Activated naive CD4-positive, alpha-beta T cell (primary cell): ENCODE results near the gene STAT2.
A peak's percentile ranks its signal among the peaks of the same experiment; 100 is the strongest.
"Not testable (repeated sequence)": the region's sequence is repeated elsewhere in the genome, so short reads cannot be mapped to it uniquely, and the experiment has no call there.

Experiments used
- DNase-seq, 4 experiments: peaks; one replicate each; lab custom pipeline; 2025; lab: John Stamatoyannopoulos, UW

Gene STAT2

DNA sequence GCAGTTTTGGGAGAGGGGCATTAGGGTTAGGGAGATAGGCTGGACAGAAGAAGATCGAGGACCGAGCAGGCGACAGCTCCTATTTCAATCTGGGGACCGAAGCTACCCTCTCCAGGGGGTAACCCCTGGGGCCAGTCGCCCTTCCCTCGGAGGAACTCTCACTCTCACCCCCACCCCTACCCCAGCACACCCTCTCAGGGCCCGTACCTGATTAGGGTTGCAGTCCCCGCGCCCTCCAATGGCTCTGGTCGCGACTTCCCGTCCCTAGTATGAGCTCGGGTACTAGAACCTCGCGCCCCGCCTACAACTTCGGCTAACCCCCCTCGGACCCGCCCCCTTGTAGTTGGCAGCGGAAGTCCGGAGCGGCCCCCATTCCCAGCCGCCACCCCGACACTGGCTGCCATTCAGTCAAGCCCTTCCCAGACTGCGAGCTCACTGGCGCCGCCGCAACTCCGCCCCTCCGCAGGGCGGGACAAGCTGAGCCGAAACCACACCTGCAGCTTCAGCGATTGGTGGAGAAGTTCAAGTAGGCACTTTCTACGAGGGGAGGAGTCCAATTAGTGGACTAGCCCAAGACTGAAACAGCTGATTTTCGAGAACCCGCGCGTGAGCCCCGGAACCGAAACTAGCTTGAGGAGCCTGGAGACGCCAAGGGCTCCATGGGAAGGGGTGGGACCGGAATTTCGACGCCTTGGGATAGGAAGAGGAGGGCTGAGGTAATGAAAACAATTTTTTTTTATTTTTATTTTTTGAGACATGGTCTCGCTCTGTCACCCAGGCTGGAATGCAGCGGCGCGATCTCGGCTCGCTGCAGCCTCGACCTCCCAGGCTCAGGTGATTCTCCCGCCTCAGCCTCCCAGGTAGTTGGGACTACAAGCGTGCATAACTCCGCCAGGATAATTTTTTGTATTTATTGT is at the start of gene STAT2:
STAT2 (minus strand) TSS at position 257 of the 917 bp plus-strand sequence. CDS start 3,536 bp downstream, outside the sequence.
- peak; percentile 91 to 98 (median 95) for DNase-seq

DNA sequence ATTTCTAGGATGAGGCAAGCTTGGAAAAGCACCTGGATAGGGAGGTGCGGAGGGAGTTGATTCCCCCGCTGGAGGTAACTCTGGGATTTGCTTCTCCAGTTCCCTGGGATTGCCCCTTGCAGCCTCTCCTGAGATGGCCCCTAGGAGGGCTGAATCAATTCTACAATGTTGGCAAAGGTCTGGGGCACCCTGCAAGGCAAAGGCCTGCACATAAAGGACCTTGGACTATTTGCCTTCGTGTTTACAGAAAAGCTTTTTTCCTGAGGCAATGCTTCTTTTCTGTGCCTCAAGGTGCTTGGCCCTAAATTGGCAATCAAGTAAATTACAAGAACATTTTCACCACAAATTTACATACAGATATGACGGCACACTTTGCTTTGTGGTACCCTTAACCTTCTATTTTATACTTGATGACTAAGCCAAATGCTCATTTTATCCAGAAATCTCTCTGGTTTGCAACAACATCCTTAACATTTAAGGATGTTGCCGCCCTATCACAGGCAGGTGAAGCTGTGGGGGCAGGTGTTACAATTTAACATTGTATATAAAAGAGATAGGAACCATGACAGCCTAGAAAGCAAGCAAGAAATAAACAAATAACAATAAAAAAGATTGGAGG is 49.0 kb upstream of the STAT2 start:
- no peak for DNase-seq

DNA sequence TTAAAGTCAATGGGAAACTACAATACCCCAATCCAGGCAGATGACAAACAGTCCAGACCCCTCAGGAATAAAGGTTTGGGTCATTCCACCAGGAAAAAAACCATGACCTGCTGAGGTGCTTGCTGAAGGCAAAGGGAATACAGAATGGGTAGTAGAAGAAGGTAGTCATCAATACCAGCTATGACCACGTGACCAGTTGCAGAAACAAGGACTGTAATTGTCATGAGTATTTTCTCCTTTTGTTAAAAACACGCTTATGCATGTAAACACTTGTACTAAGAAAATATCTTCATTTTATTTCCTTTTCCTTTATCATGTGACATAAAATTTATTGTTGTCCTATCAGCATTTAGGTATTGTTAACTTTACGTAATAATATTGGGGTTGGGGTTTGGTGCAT is 44.3 kb upstream of the STAT2 start:
- DNase-seq = not testable (repeated sequence)

DNA sequence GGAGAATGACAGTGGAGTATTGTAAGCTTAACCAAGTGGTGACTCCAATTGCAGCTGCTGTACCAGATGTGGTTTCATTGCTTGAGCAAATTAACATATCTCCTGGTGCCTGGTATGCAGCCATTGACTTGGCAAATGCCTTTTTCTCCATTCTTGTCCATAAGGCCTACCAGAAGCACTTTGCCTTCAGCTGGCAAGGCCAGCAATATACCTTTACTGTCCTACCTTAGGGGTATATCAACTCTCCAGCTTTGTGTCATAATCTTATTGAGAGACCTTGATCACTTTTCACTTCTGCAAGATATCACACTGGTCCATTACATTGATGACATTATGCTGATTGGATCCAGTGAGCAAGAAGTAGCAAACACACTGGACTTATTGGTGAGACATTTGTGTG is 41.7 kb upstream of the STAT2 start:
- DNase-seq = not testable (repeated sequence)

DNA sequence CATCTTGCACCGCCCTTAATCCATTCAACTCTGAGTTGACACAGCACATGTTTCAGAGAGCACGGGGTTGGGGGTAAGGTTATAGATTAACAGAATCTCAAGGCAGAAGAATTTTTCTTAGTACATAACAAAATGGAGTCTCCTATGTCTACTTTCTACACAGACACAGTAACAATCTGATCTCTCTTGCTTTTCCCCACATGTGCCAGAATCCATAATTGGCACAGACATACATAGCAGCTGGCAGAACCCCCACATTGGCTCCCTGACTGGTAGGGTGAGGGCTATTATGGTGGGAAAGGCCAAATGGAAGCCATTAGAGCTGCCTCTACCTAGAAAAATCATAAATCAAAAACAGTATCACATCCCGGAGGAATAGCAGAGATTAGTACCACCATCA is 41.2 kb upstream of the STAT2 start:
- not testable (repeated sequence) for DNase-seq

DNA sequence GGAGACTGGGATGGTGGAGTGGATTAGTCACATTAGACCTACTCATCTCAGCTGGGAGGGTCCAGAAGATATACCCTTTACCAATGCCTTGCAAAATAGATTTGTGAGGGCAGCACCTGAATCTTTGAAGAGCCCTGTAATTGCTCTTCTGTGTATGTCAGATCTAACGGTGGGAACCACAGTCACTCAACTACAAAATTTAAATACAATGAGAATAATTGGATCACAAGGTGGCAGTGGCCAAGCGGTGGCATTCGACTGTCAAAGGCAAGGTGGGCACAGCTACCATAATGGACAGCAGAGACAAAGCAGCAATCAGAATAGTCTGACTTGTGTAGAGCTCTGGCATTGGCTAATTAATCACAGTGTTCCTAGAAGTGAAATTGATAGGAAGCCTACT is 39.6 kb upstream of the STAT2 start:
- DNase-seq = not testable (repeated sequence)

DNA sequence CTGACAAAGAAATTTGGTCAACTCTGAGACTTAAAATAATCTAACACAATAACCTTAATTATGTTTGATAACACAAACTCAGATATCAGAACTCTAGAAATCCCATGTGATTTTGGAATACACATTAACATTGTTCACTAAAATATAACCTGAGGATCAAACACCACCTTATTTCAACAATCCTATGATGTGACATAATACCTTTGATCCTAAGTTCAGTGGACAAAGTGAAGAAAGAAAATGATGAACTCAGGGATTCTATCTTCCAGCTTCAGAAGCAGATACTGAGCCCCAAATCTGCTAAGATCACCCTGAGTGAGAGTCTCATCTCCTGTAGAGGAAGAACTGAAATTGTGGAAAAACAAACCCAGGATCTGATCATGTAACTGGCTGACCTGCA is 38.4 kb upstream of the STAT2 start:
- no peak for DNase-seq

DNA sequence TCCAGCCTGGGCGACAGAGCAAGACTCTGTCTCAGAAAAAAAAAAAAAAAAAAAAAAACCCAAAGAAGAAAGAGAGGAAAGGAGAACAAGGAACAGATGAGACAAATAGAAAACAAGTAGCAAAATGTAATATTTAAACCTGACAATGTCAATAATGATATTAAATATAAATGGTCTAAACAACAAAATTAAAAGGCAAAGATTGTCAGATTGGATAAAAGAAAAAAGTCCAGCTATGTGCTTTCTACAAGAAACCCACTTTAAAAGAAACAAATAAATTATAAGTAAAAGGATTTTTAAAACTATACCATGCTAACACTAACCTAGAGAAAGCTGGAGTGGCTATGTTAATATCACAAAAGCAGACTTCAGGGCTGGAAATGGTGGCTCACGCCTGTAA is 32.4 kb upstream of the STAT2 start:
- DNase-seq = no peak

DNA sequence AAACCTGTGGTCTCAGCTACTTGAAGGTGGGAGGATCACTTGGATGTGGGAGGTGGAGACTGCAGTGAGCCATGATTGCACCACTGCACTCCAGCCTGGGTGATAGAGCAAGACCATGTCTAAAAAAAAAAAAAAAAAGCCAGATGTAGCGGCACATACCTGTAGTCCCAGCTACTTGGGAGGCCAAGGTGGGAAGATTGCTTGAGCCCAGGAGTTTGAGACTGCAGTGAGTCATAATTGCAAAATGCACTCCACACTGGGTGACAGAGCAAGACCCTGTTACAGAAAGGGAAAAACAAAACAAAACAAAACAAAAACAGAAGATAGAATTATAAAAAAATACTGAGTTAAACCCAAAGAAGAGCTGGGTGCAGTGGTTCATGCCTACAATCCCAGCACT is 31.8 kb upstream of the STAT2 start:
- DNase-seq = no peak

DNA sequence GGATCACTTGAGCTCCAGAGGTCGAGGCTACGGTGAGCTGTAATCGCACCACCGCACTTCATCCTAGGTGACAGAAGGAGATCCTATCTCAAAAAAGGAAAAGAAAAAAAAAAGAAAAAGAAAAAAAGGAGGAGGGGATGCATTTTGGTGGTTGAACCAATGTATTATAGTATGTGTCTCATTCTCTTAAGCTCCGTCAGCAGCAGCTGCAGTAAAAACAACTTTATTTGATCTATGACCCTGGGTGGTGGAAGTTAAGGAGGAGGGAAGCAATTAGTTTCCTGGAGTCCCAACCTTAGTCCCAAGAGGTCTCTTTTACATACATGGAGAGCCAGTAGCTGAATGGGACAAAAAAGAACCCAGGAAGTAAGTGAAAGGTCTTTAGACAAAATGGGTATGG is 29.5 kb upstream of the STAT2 start:
- no peak for DNase-seq

DNA sequence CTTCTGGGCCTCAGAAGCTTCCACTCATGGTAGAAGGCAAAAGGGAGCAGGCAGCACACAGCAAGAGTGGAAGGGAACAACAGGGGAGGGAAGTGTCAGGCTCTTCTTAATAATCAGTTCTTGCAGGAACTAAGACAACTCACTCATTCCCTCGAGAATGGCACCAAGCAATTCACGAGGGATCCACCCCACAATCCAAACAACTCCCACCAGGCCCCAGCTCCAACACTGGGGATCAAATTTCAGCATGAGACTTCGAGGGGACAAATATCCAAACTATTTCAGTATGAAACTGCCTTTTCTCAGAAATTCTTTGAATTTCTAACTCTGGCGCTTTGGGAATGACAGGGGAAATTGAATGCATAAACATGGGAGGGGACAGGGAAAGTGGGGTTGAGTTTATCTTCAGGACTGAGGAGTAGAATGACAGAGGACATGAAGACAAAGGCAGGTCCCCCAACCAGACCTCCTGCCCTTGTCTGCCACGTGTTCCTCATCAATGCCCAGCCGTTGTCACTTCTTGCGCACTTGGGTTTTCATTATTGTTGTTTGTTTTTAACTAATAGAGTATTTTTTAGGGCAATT is 27.3 kb upstream of the STAT2 start:
- DNase-seq = no peak

DNA sequence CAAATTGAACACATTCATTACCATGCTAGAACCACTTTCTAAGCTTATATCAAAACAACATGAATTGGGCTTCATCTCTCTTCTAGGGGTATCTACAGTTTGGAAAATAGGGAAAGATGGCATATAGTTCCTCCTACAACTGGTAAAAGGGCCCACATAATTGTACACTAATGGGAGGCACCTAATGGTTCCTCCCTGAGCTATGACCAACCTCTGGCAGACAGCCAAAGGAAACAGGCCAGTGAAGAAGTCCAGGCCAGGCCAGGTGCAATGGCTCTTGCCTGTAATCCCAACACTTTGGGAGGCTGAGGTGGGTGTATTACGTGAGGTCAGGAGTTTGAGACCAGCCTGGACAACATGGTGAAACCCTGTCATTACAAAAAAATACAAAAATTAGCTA is 26.0 kb upstream of the STAT2 start:
- no peak for DNase-seq

DNA sequence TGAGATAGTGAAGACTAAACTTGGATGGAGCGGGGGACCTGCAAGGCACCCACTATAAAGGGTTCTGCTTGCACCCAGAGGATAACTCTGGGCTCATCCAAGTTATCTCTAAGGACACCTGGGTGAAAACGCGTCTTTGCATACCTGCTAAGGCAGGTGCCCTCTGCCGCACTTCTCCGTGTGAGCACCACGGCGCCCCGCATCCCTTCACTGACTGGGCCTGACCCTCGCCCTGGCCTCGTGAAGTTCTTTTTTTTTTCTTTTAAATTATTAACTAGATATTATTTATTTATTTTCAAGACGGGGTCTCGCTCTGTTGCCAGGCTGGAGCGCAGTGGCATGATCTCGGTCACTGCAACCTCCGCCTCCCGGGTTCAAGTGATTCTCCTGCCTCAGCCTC is 22.7 kb upstream of the STAT2 start:
- no peak for DNase-seq

DNA sequence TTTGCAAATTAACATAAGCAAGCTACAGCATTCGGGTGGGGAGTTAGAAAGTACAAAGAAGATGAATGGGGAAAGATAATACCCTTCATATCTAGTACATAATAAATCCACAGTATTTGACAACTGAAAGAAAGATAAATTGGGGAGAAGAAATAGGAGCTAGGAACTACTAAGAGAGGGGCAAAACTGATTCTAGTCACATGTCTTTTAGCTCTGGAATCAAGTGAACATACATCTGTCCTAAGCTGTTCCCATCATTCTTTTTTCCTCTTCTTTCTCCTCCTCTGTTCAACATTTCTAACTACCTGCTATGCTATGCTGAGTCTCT is 18.0 kb upstream of the STAT2 start:
- DNase-seq = no peak

DNA sequence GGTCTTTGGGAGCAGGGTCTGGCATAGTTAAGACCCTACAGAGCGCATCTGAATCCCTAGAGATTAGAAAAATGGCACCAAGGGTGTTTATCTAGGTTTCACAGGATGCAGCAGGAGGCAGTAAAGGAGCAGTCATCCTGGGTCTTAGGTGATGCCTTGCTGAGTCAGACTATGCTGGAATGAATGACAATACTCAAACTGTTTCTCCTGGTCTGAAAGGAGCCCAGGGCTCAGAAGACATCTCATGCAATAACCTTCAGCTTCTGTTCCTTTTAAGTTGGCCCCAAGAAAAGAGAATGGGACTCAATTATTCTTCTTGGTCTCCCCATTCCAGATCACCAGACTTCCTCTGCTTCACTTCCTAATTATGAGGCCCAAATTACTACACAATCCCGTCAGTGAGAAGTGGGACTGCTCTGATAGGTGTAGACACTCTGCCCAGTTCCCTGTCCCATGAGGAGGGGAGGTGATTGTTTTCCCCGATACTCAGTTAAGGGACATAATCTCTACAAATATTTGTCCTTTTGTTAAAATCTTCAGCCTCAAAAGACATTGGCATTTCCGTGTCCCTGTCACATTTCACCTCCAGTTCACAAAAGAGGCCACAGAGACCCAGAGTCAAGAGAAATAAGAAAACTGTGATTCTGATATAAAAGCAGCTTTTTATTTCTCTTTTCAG is 17.5 kb upstream of the STAT2 start:
- no peak for DNase-seq

DNA sequence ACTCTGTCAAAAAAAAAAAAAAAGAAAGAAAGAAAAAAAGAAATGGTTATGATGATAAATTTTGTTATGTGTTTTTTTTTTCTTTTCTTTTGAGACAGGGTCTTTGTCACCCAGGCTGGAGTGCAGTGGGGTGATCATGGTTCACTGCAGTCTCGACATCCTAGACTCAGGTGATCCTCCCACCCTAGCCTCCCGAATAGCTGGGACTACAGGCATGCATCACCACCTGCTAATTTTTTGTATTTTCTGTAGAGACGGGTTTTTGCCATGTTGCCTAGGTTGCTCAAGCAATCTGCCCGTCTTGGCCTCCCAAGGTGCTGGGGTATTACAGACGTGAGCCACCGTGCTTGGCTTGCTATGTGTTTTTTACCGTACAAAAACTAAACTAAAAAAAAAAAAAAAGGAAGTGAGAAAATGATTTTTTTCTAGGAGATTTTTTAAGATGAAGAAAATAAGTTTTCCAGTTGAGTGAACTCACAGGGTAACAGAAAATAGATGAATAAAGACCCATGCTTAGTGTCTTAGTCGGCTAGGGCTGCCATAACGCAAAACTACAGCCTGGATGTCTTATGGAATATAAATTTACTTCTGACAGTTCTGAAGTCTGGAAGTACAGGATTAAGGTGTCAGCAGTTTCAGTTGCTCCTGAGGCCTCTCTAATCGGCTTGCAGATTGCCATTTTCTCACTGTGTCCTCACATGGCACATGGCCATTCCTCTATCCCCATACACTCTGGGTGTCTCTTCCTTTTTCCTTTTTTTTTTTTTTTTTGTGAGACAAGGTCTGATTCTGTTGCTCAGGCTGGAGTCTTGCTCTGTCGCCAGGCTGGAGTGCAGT is 15.9 kb upstream of the STAT2 start:
- no peak for DNase-seq

DNA sequence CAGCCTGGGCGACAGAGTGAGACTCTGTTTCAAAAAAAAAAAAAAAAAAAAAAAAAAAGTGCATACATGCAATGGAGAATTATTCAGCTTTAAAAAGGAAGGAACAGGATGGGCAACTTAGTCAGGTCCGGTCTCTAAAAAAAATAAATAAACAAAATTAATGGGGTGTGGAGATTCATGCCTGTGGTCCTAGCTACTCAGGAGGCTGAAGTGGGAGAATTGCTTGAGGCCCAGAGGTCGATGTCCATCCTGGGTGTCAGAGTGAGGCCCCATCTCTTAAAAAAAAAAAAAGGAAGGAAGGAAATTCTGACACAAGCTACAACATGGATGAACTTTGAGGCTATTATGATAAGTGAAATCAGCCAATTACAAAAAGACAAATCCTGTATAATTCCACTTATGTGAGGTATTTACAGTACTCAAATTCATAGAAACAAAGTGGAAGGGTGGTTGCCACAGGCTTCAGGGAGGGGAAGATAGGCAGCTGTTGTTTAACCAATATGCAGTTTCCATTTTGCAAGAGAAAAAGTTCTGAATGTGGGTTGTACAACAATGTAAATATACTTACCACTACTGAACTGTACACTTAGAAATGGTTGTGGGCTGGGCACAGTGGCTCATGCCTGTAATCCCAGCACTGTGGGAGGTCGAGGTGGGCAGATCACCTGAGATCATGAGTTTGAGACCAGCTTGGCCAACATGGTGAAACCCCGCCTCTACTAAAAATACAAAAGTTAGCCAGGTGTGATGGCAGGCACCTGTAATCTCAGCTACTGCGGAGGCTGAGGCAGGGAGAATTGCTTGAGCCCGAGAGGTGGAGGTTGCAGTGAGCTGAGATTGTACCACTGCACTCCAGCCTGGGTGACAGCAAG is 15.1 kb upstream of the STAT2 start:
- no peak for DNase-seq

DNA sequence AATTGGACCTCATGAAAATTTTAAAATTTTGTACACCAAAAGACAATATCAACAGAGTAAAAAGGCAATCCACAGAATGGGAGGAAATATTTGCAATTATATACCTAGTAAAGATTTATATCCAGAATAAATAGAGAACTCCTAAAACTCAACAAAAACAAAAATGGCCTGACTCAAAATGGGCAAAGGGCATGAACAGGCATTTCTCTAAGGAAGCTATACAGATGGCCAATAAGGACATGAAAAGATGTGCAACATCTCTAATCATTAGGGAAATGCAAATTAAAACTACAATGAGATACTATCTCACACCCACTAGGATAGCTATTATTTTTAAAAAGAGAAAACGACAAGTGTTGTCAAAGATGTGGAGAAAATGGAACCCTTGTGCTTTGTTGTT is 13.6 kb upstream of the STAT2 start:
- no peak for DNase-seq

DNA sequence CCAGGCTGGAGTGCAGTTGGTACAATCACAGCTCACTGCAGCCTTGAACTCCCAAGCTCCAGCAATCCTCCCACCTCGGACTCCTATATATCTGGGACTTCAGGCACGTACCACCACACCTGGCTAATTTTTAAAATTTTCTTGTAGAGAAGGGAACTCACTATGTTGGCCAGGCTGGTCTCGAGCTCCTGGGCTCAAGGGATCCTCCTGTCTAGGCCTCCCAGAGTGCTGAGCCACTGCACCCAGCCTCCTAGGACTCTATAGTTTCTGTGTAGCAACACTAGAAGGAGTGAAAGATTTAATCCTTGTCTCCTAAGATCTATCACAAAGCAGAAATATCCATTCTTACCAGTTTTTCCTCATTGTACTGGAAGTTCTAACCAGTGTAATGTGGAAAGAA is 7.0 kb upstream of the STAT2 start:
- DNase-seq = no peak

DNA sequence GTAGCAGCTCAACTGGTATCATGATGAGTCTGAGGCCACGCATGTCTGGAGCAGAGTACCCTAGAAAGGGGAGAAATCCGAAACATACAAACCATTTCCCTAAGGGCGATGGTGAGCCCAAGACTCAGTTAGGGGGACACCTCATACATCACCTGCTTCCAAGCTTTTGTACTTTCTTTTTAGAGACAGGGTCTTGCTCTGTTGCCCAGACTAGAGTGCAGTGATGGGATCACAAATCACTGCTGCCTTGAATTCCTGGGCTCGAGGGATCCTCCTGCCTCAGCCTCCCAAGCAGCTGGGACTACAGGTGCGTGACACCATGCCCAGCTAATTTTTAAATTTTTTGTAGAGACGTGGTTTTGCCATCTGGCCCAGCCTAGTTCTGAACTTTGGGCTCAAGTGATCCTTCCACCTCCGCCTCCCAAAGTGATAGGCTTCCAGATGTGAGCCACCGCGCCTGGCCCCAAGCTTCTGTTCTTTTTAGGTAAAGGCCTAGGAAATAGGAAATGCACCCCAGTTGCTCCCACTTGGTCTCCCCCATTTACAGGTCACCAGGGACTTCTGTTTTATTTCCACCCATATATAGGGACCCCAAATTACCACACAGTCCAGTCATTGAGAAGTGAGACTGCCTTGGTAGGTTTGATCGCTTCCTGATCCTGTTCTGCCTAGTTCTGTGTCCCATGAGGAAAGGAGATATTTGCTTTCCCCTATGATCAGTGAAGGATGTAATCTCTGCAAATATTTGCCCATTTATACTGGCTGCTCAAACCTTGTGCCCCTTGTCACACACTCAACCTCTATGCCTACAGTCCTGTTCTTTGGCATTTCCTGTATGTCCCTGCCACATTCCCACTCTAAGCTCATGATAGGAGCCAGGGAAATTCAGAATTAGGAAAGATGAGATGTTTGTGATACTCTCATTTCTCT is 2.5 kb upstream of the STAT2 start, which contains the start of gene APOF:
APOF (minus strand) TSS at position 728 of the 930 bp plus-strand sequence; CDS start at position 616, 112 bp downstream.
- DNase-seq = no peak
